K562 (cell line): ENCODE data around the gene CFAP20DC. TPM values are rescaled to one million over a fixed set of nuclear protein-coding genes. Genes with fewer than 3 reads are reported as not detected.

ENCODE experiments used
- ATAC-seq: fragments of 200-7000 bp; cut with Tn5 transposase; 3 replicates; pipeline ENCODE4 v1.9.1; 2020; ENCODE audit warnings: moderate library complexity
- BruUV-seq: library from RNA; stranded (reverse); fragments of 400-500 nt; replicated peaks from 2 replicates; lab custom pipeline; 2021; lab: Mats Ljungman, UMichigan
- CTCF ChIA-PET: fragments of 300-600 bp; formaldehyde crosslinking; extraction: SDS; loops from one replicate; lab custom pipeline; 2021; ENCODE audit warnings: low intra/inter-chr PET ratio; lab: Yijun Ruan, JAX
- POLR2A ChIA-PET: fragments of 300-600, 350-650 bp; sonication (Branson Sonifier 250); formaldehyde crosslinking; extraction: SDS; loops from one replicate; lab custom pipeline; 2021; ENCODE audit warnings: antibody characterized with exemption, inconsistent platforms; lab: Yijun Ruan, JAX
- DNase-seq, 4 experiments: peaks; one replicate each; pipeline versions ENCODE4 v3.0.0 to v3.0.0-alpha.2; 2011 to 2018; ENCODE audit warnings: low spot score in 3 of 4, mixed read lengths in 3 of 4; ENCODE audit errors: extremely low read depth in 1 of 4
- FAIRE-seq: peaks from 2 replicates; lab custom pipeline; 2011; peaks lifted over from hg19 to GRCh38; lab: Jason Lieb, UNC
- H2AFZ ChIP-seq: 2 replicates; pipeline ENCODE4 v1.6.0; 2011; ENCODE audit warnings: low read depth, low read length, control low read depth, inconsistent platforms
- H3K27ac ChIP-seq: fragments of 200-600 bp; 3 replicates; pipeline ENCODE4 v1.8.0; 2011; ENCODE audit warnings: low read depth, mild to moderate bottlenecking, control low read depth, inconsistent platforms, low read length, moderate library complexity, mixed read lengths; ENCODE audit errors: extremely low read depth
- H3K27me3 ChIP-seq, 2 experiments: fragments of 300-600 bp in 1 of 2; 2 replicates in 1 of 2; 3 replicates in 1 of 2; pipeline versions ENCODE4 v1.6.0 to v1.8.0; 2011; ENCODE audit warnings: inconsistent platforms in 2 of 2, low read length in 2 of 2, mild to moderate bottlenecking in 1 of 2, mixed read lengths in 1 of 2, moderate library complexity in 1 of 2; ENCODE audit not compliant: control insufficient read depth in 2 of 2, insufficient read depth in 2 of 2
- H3K36me3 ChIP-seq: fragments of 300-600 bp; 3 replicates; pipeline ENCODE4 v1.8.0; 2011; ENCODE audit warnings: mild to moderate bottlenecking, low read length, inconsistent platforms; ENCODE audit not compliant: control insufficient read depth, insufficient read depth
- H3K4me1 ChIP-seq, 2 experiments: fragments of 200-600 bp in 1 of 2; replicated peaks in 1 of 2; 2 replicates in 1 of 2; 3 replicates in 1 of 2; pipeline versions ENCODE4 v1.5.1 to v1.8.0; 2011; ENCODE audit warnings: inconsistent platforms in 2 of 2, low read length in 2 of 2, mild to moderate bottlenecking in 1 of 2, mixed read lengths in 1 of 2, moderate library complexity in 1 of 2; ENCODE audit not compliant: control insufficient read depth in 2 of 2, insufficient read depth in 2 of 2
- H3K4me2 ChIP-seq: 2 replicates; pipeline ENCODE4 v1.6.1; 2011; ENCODE audit warnings: low read length, control low read depth, inconsistent platforms, mixed read lengths; ENCODE audit not compliant: insufficient read depth
- H3K4me3 ChIP-seq: fragments of 200-600 bp; sonication (generic), shearing (Covaris generic); 2 replicates; pipeline ENCODE4 v1.5.1; 2016; ENCODE audit warnings: control low read depth, inconsistent platforms
- H3K79me2 ChIP-seq: fragments of 200-600 bp; 3 replicates; pipeline ENCODE4 v1.8.0; 2011; ENCODE audit warnings: low read length, inconsistent platforms; ENCODE audit not compliant: control insufficient read depth, insufficient read depth
- H3K9ac ChIP-seq, 2 experiments: 2 replicates each; pipeline versions ENCODE4 v1.6.0 to v1.6.1; 2011; ENCODE audit warnings: low read depth in 2 of 2, low read length in 2 of 2, control low read depth in 1 of 2, inconsistent platforms in 1 of 2, mild to moderate bottlenecking in 1 of 2, mixed read lengths in 1 of 2; ENCODE audit not compliant: insufficient read depth in 1 of 2
- H3K9me1 ChIP-seq: one replicate; pipeline ENCODE4 v1.6.0; 2011; ENCODE audit warnings: inconsistent platforms, mild to moderate bottlenecking, low read length, moderate library complexity; ENCODE audit not compliant: control insufficient read depth, insufficient read depth
- H3K9me3 ChIP-seq: replicated peaks from 2 replicates; pipeline ENCODE4 v1.5.1; 2011; ENCODE audit warnings: low read depth, low read length, inconsistent platforms; ENCODE audit not compliant: control insufficient read depth, insufficient read depth
- H4K20me1 ChIP-seq: replicated peaks from 2 replicates; pipeline ENCODE4 v1.6.1; 2011; ENCODE audit warnings: low read length, inconsistent platforms, mixed read lengths; ENCODE audit not compliant: control insufficient read depth, insufficient read depth
- BDP1 ChIP-seq: IDR thresholded peaks from 3 replicates; pipeline ENCODE4 v1.6.1; 2011; ENCODE audit not compliant: insufficient read length, insufficient read depth
- CAMTA2 ChIP-seq: fragments of 250-450 bp; sonication (Bioruptor Pico); conservative IDR thresholded peaks from 2 replicates; pipeline ENCODE4 v1.5.1; 2022
- CLOCK ChIP-seq: fragments of 250-450 bp; sonication (Bioruptor Pico); IDR thresholded peaks from 2 replicates; pipeline ENCODE4 v1.4.0; 2020; ENCODE audit warnings: mild to moderate bottlenecking, moderate library complexity, borderline replicate concordance
- EP300 ChIP-seq: IDR thresholded peaks from 2 replicates; pipeline ENCODE4 v1.6.1; 2012; ENCODE audit warnings: low read length, improper control_type of control experiment
- NR1H2 ChIP-seq: sonication (generic); formaldehyde crosslinking; IDR thresholded peaks from 2 replicates; pipeline ENCODE4 v1.4.0; 2020; ENCODE audit warnings: mild to moderate bottlenecking, missing genetic modification reagents
- RBM22 ChIP-seq: fragments of 200-400 bp; formaldehyde crosslinking; IDR thresholded peaks from 2 replicates; pipeline ENCODE4 v1.6.1; 2018; ENCODE audit warnings: low read length, low read depth; ENCODE audit not compliant: poor library complexity, severe bottlenecking
- ZNF232 ChIP-seq: sonication (generic); formaldehyde crosslinking; IDR thresholded peaks from 2 replicates; pipeline ENCODE4 v1.8.0; 2022; ENCODE audit warnings: mild to moderate bottlenecking, missing genetic modification reagents
- ZNF592 ChIP-seq: fragments of 450-650 bp; IDR thresholded peaks from 2 replicates; pipeline ENCODE4 v1.6.1; 2017; ENCODE audit warnings: antibody characterized with exemption, mild to moderate bottlenecking
- ZNF740 ChIP-seq, 3 experiments: fragments of 200-800 bp in 1 of 3; sonication (Bioruptor generic) in 1 of 3; sonication (generic) in 1 of 3; formaldehyde crosslinking in 1 of 3; IDR thresholded peaks; 2 replicates each; pipeline versions ENCODE4 v1.6.1 to v1.8.0; 2016 to 2022; ENCODE audit warnings: mild to moderate bottlenecking in 2 of 3, missing compliant biosample characterization in 2 of 3, missing genetic modification characterization in 2 of 3, missing genetic modification reagents in 1 of 3
- WGBS: fragments of 100-300 bp; shearing (Covaris generic); methylation state at CpG from one replicate; pipeline ENCODE4 v1.1.6; 2016; ENCODE audit warnings: low coverage, mixed read lengths; ENCODE audit not compliant: insufficient coverage; ENCODE audit errors: missing lambda C conversion rate; 5-methylcytosine and 5-hydroxymethylcytosine counted together
- in situ Hi-C: fragments of 300-500 bp; cut with MboI; formaldehyde crosslinking; loops from 4 replicates; pipeline ENCODE4 v1.15.0; 2018; ENCODE audit warnings: inconsistent platforms, mixed read lengths
- intact Hi-C: fragments of 100-400 bp; cut with micrococcal nuclease; formaldehyde crosslinking; loops from 2 replicates; pipeline ENCODE4 v1.14.2; 2022
- polyA plus RNA-seq, 8 experiments: library from polyadenylated mRNA; depleted of rRNA in 4 of 8; stranded (reverse) in 5 of 8; unstranded in 3 of 8; fragments of >200 nt; fragmentation: Nextera tagmentation in 2 of 8; fragmentation: Illumina TruSeq in 1 of 8; extraction: Ambion mirVana in 2 of 8; extraction: Trizol in 1 of 8; gene quantifications; 2 replicates each; pipeline versions ENCODE4 v1.2.1 to v1.2.3, GENCODE V29; 2011 to 2014; ENCODE audit warnings: inconsistent platforms in 1 of 8, missing spikeins in 1 of 8
- total RNA-seq, 7 experiments: library from RNA; depleted of rRNA in 6 of 7; stranded (reverse); fragments of >200 nt in 6 of 7; fragmentation: Illumina TruSeq in 2 of 7; extraction: Trizol in 2 of 7; gene quantifications; 2 replicates each; pipeline versions ENCODE4 v1.2.1 to v1.2.3, GENCODE V29; 2011 to 2021; ENCODE audit warnings: low replicate concordance in 1 of 7

Gene CFAP20DC
- total and polyA plus RNA-seq, 9 of the 15 experiments (the other 6 are each of a cell fraction or from before 2014, with no cell fraction given), result 1.6 to 5.9 (median 4.6) TPM

- Histone ChIP-seq H4K20me1 (no peaks in the 10 kb centered on the region), H3K79me2 (no peaks in the 10 kb centered on the region), H3K9ac (no peak overlapping the region), H3K27me3 (no peaks in the 10 kb centered on the region), H3K4me3 (no peak overlapping the region)
- no peak for FAIRE-seq
- no peak for DNase-seq
- 3% methylated on average over 3 of the region's 3 CpGs for WGBS
- TF ChIP-seq EP300 (no peak), ZNF232 (CRISPR knock-in tag) (no peak), NR1H2 (CRISPR knock-in tag) (no peak), CAMTA2 (CRISPR knock-in tag) (no peak), ZNF592 (no peak), ZNF740 (CRISPR knock-in tag; IDR thresholded peaks at IDR 0.05) (no peak), ZNF740 (tag; IDR thresholded peaks at IDR 0.05) (no peak), RBM22 (no peak), BDP1 (no peak), CLOCK (CRISPR knock-in tag) (no peak)
- TF ChIP-seq, all 486 proteins: peak for 0
- in situ Hi-C loops, result no loop called here
- ATAC-seq, result no peak
- H3K4me1 ChIP-seq, result no peaks in the 10 kb centered on the region
- POLR2A ChIA-PET, result no interaction called here
- H3K4me2 ChIP-seq, result no peak overlapping the region
- H2AFZ ChIP-seq, result no peak overlapping the region
- H3K9me1 ChIP-seq, result no peaks in the 10 kb centered on the region
- no peaks in the 10 kb centered on the region for H3K36me3 ChIP-seq
- no peaks in the 10 kb centered on the region for H3K9me3 ChIP-seq
- no peak overlapping the region for H3K27ac ChIP-seq
- no TSS peak for BruUV-seq
- intact Hi-C loops, result no loop called here
- CTCF ChIA-PET, result no interaction called here
Observed at GRCh38 chr3:59094446-59094845, 44.6 kb upstream of the CFAP20DC start.
